Suprapubic skin (tissue), 4 donors: Measurements from ENCODE around the gene DPEP3. TPM values are rescaled to one million over a fixed set of nuclear protein-coding genes. Genes with fewer than 3 reads are reported as not detected.

ENCODE experiments used
- DNase-seq, 2 donors: peaks; one replicate each; pipeline ENCODE4 v3.0.0-alpha.2; 2019; ENCODE audit warnings: low spot score in 2 of 2
- H3K27ac ChIP-seq: fragments of 200-600 bp; sonication (generic); one replicate; pipeline ENCODE4 v1.5.1; 2019
- H3K27me3 ChIP-seq: fragments of 200-600 bp; sonication (generic); one replicate; pipeline ENCODE4 v1.5.1; 2019
- H3K36me3 ChIP-seq: fragments of 200-600 bp; sonication (generic); one replicate; pipeline ENCODE4 v1.5.1; 2019
- H3K4me1 ChIP-seq: fragments of 200-600 bp; sonication (generic); one replicate; pipeline ENCODE4 v1.5.1; 2019
- H3K4me3 ChIP-seq: fragments of 200-600 bp; sonication (generic); one replicate; pipeline ENCODE4 v1.5.1; 2019; ENCODE audit warnings: mild to moderate bottlenecking
- H3K9me3 ChIP-seq: fragments of 200-600 bp; sonication (generic); one replicate; pipeline ENCODE4 v1.5.1; 2019
- CTCF ChIP-seq, 2 donors: fragments of 200-600 bp in 1 of 2; fragments of 450-650 bp in 1 of 2; sonication (generic) in 1 of 2; IDR thresholded peaks; one replicate each; pipeline ENCODE4 v1.5.1; 2016 to 2019; ENCODE audit warnings: antibody characterized with exemption in 2 of 2, mild to moderate bottlenecking in 1 of 2, moderate library complexity in 1 of 2
- EP300 ChIP-seq: sonication (generic); formaldehyde crosslinking; IDR thresholded peaks from one replicate; pipeline ENCODE4 v1.6.1; 2017; ENCODE audit warnings: antibody characterized with exemption
- POLR2A ChIP-seq, 2 donors: fragments of 450-650 bp; IDR thresholded peaks; one replicate each; pipeline ENCODE4 v1.6.1; 2017; ENCODE audit warnings: antibody characterized with exemption in 2 of 2, mild to moderate bottlenecking in 2 of 2, moderate library complexity in 2 of 2
- POLR2AphosphoS5 ChIP-seq, 3 donors: sonication (generic); formaldehyde crosslinking; IDR thresholded peaks; one replicate each; pipeline ENCODE4 v1.6.1; 2017; ENCODE audit warnings: antibody characterized with exemption in 3 of 3
- WGBS: methylation state at CpG from one replicate; pipeline ENCODE4 v1.1.5; 2018; 5-methylcytosine and 5-hydroxymethylcytosine counted together
- total RNA-seq, 4 donors: library from RNA; depleted of rRNA; stranded (reverse); fragments of >200 nt; gene quantifications; one replicate each; pipeline ENCODE4 v1.1.0, GENCODE V29; 2016

Gene DPEP3
- total RNA-seq, 4 donors from 2014 or later = not detected

- peaks cover 77% of the 10 kb centered on the region for H3K36me3 ChIP-seq
- no peak within 1 kb of the TSS for H3K4me3 ChIP-seq
- H3K4me1 ChIP-seq = peaks cover 40% of the 10 kb centered on the region
- TF ChIP-seq EP300 (no peak), POLR2AphosphoS5 (IDR thresholded peaks at IDR 0.05) (no peak), CTCF (IDR thresholded peaks at IDR 0.05) (no peak), POLR2A (IDR thresholded peaks at IDR 0.05) (no peak)
- WGBS = 52% methylated on average over 17 of the region's 23 CpGs
- H3K27ac ChIP-seq = peak within 1 kb of the TSS; percentile 58
- no peaks in the 10 kb centered on the region for H3K27me3 ChIP-seq
- no peak for DNase-seq
- no peaks in the 10 kb centered on the region for H3K9me3 ChIP-seq
These were observed 36.4 kb downstream of the DPEP3 start, which contains the start of gene LCAT for GRCh38 chr16:67943619-67944504. Gene LCAT, minus strand, starts transcription at chr16:67944120. Its CDS starts 19 bp downstream, at chr16:67944101.

GRCh38 chr16:67943256-67943618, 37.1 kb downstream of the DPEP3 start:
- 95% methylated on average over 6 of the region's 6 CpGs for WGBS
- no peak overlapping the region for H3K4me3 ChIP-seq
- DNase-seq = no peak
- no peaks in the 10 kb centered on the region for H3K27me3 ChIP-seq
- peaks cover 40% of the 10 kb centered on the region for H3K4me1 ChIP-seq
- no peak for TF ChIP-seq EP300
- TF ChIP-seq POLR2AphosphoS5 (IDR thresholded peaks at IDR 0.05) = no peak
- no peak for TF ChIP-seq CTCF (IDR thresholded peaks at IDR 0.05)
- TF ChIP-seq POLR2A (IDR thresholded peaks at IDR 0.05) = no peak
- H3K9me3 ChIP-seq = no peaks in the 10 kb centered on the region
- H3K36me3 ChIP-seq = peaks cover 71% of the 10 kb centered on the region
- H3K27ac ChIP-seq = peak overlapping the region; percentile 58

- 75% methylated on average over 5 of the region's 27 CpGs for WGBS
- no peak for DNase-seq
- Histone ChIP-seq H3K4me3 (no peak overlapping the region), H3K4me1 (peaks cover 36% of the 10 kb centered on the region), H3K9me3 (no peaks in the 10 kb centered on the region), H3K36me3 (peaks cover 66% of the 10 kb centered on the region), H3K27ac (peak overlapping the region; percentile 58), H3K27me3 (no peaks in the 10 kb centered on the region)
- TF ChIP-seq EP300 = no peak
- no peak for TF ChIP-seq POLR2A (IDR thresholded peaks at IDR 0.05)
- no peak for TF ChIP-seq POLR2AphosphoS5 (IDR thresholded peaks at IDR 0.05)
- TF ChIP-seq CTCF (IDR thresholded peaks at IDR 0.05) = no peak
These were observed 37.6 kb downstream of the DPEP3 start for GRCh38 chr16:67942510-67943255.

- no peaks in the 10 kb centered on the region for H3K9me3 ChIP-seq
- TF ChIP-seq CTCF (IDR thresholded peaks at IDR 0.05) (peak; percentile 28 to 75), POLR2A (IDR thresholded peaks at IDR 0.05) (no peak)
- no peak for DNase-seq
- H3K4me3 ChIP-seq = no peak overlapping the region
- H3K4me1 ChIP-seq = peaks cover 39% of the 10 kb centered on the region
- WGBS = 69% methylated on average over 5 of the region's 6 CpGs
- no peaks in the 10 kb centered on the region for H3K27me3 ChIP-seq
- H3K27ac ChIP-seq = no peak overlapping the region
- peaks cover 60% of the 10 kb centered on the region for H3K36me3 ChIP-seq
These were observed 38.1 kb downstream of the DPEP3 start for GRCh38 chr16:67942200-67942509.
